HepG2 (cell line): ENCODE results near the gene MYORG. TPM values are rescaled to one million over a fixed set of nuclear protein-coding genes. Genes with fewer than 3 reads are reported as not detected.
A peak's percentile ranks its signal among the peaks of the same experiment; 100 is the strongest.

Source experiments
- ATF7 ChIP-seq, 2 experiments: fragments of 450-650 bp in 1 of 2; sonication (generic) in 1 of 2; formaldehyde crosslinking in 1 of 2; IDR thresholded peaks; 2 replicates each; pipeline versions ENCODE4 v1.4.0 to v1.6.1; 2016 to 2020; ENCODE audit warnings: antibody characterized with exemption in 1 of 2, mild to moderate bottlenecking in 1 of 2, missing genetic modification reagents in 1 of 2
- BCL6 ChIP-seq: IDR thresholded peaks from 2 replicates; pipeline ENCODE4 v1.6.1; 2016; ENCODE audit warnings: missing genetic modification reagents, missing compliant biosample characterization
- ELF3 ChIP-seq: IDR thresholded peaks from 2 replicates; pipeline ENCODE4 v1.6.1; 2016; ENCODE audit warnings: missing genetic modification reagents, missing compliant biosample characterization
- HDAC2 ChIP-seq: sonication (generic); formaldehyde crosslinking; IDR thresholded peaks from 2 replicates; pipeline ENCODE4 v1.4.0; 2020; ENCODE audit warnings: missing genetic modification reagents
- HMGXB4 ChIP-seq, 2 experiments: sonication (generic) in 1 of 2; formaldehyde crosslinking in 1 of 2; IDR thresholded peaks; 2 replicates each; pipeline versions ENCODE4 v1.4.0 to v1.6.1; 2018 to 2020; ENCODE audit warnings: missing genetic modification reagents in 2 of 2, borderline replicate concordance in 1 of 2, low read depth in 1 of 2, mild to moderate bottlenecking in 1 of 2, missing biosample characterization in 1 of 2
- JUNB ChIP-seq: sonication (generic); formaldehyde crosslinking; IDR thresholded peaks from 2 replicates; pipeline ENCODE4 v1.8.0; 2022; ENCODE audit warnings: missing genetic modification reagents, mild to moderate bottlenecking, borderline replicate concordance
- LBX2 ChIP-seq: sonication (generic); formaldehyde crosslinking; IDR thresholded peaks from 2 replicates; pipeline ENCODE4 v1.5.0; 2020; ENCODE audit warnings: missing genetic modification reagents, mild to moderate bottlenecking, borderline replicate concordance
- MIXL1 ChIP-seq: IDR thresholded peaks from 2 replicates; pipeline ENCODE4 v1.6.1; 2016
- NONO ChIP-seq, 2 experiments: fragments of 450-650 bp in 1 of 2; sonication (generic) in 1 of 2; formaldehyde crosslinking in 1 of 2; IDR thresholded peaks in 1 of 2; conservative IDR thresholded peaks in 1 of 2; 2 replicates each; pipeline versions ENCODE4 v1.6.1 to v1.8.0; 2017 to 2022; ENCODE audit warnings: mild to moderate bottlenecking in 1 of 2, missing genetic modification reagents in 1 of 2, moderate library complexity in 1 of 2
- PCBP1 ChIP-seq: fragments of 200-400 bp; formaldehyde crosslinking; IDR thresholded peaks from 2 replicates; pipeline ENCODE4 v1.6.1; 2017; ENCODE audit warnings: mild to moderate bottlenecking, low read depth, low read length, borderline replicate concordance
- PRDM15 ChIP-seq: sonication (generic); formaldehyde crosslinking; IDR thresholded peaks from 2 replicates; pipeline ENCODE4 v1.4.0; 2020; ENCODE audit warnings: missing genetic modification reagents
- ZBTB10 ChIP-seq: sonication (generic); formaldehyde crosslinking; IDR thresholded peaks from 2 replicates; pipeline ENCODE4 v1.4.0; 2020; ENCODE audit warnings: missing genetic modification reagents, borderline replicate concordance
- ZMYM3 ChIP-seq: sonication (generic); formaldehyde crosslinking; IDR thresholded peaks from 2 replicates; pipeline ENCODE4 v1.5.1; 2020; ENCODE audit warnings: mild to moderate bottlenecking, missing genetic modification reagents
- ZNF3 ChIP-seq: IDR thresholded peaks from 2 replicates; pipeline ENCODE4 v1.7.0; 2017; ENCODE audit warnings: inconsistent platforms
- polyA plus RNA-seq, 8 experiments: library from polyadenylated mRNA; depleted of rRNA in 3 of 8; stranded (reverse) in 7 of 8; unstranded in 1 of 8; fragments of >200 nt; fragmentation: Illumina TruSeq in 4 of 8; extraction: Trizol in 4 of 8; gene quantifications; 2 replicates each; pipeline versions ENCODE4 v1.2.1 to v1.2.3, GENCODE V29; 2011 to 2016; ENCODE audit warnings: low read depth in 4 of 8, missing spikeins in 1 of 8, mixed read lengths in 1 of 8; ENCODE audit not compliant: insufficient read depth in 1 of 8
- total RNA-seq, 5 experiments: library from RNA; depleted of rRNA; stranded (reverse); fragments of >200 nt; fragmentation: Illumina TruSeq; extraction: Trizol; gene quantifications; 2 replicates each; pipeline ENCODE4 v1.2.3, GENCODE V29; 2016; ENCODE audit warnings: low read depth in 1 of 5
- TF ChIP-seq, protein P1 (sequence below): IDR thresholded peaks from 2 replicates; pipeline ENCODE4 v1.6.1; 2016; ENCODE audit warnings: low read depth, control low read depth
- TF ChIP-seq, protein P2 (sequence below): sonication (generic); formaldehyde crosslinking; IDR thresholded peaks from 2 replicates; pipeline ENCODE4 v1.8.1; 2023; ENCODE audit warnings: missing genetic modification reagents, mild to moderate bottlenecking, borderline replicate concordance
- TF ChIP-seq, protein P3 (sequence below): sonication (generic); formaldehyde crosslinking; IDR thresholded peaks from 2 replicates; pipeline ENCODE4 v1.8.1; 2023; ENCODE audit warnings: mild to moderate bottlenecking, missing genetic modification reagents, borderline replicate concordance

Gene MYORG
- total and polyA plus RNA-seq, 2 of the 13 experiments (the other 11 are each of a cell fraction or from before 2014, with no cell fraction given), result 11.1 to 22.4 TPM

GRCh38 chr9:34413231-34413852 lies 36.6 kb upstream of the MYORG start (continued):
- peak; percentile 11; the same call in 1 of the 2 replicates for TF ChIP-seq BCL6 (CRISPR knock-in tag)
- no peak for TF ChIP-seq HMGXB4 (CRISPR knock-in tag; IDR thresholded peaks at IDR 0.05; ENCODE audit: borderline replicate concordance in 1 of 2, low read depth in 1 of 2)
- no peak for TF ChIP-seq ZBTB10 (CRISPR knock-in tag)
- no peak for TF ChIP-seq ZNF3 (CRISPR knock-in tag)
- peak; percentile 34; the same call in 1 of the 2 replicates for TF ChIP-seq HDAC2 (CRISPR knock-in tag)
- TF ChIP-seq, protein P1, sequence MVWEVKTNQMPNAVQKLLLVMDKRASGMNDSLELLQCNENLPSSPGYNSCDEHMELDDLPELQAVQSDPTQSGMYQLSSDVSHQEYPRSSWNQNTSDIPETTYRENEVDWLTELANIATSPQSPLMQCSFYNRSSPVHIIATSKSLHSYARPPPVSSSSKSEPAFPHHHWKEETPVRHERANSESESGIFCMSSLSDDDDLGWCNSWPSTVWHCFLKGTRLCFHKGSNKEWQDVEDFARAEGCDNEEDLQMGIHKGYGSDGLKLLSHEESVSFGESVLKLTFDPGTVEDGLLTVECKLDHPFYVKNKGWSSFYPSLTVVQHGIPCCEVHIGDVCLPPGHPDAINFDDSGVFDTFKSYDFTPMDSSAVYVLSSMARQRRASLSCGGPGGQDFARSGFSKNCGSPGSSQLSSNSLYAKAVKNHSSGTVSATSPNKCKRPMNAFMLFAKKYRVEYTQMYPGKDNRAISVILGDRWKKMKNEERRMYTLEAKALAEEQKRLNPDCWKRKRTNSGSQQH (CRISPR knock-in tag), result 0 out of 2 replicates have a peak, but pooled peaks have one; percentile 48
- TF ChIP-seq, protein P2, sequence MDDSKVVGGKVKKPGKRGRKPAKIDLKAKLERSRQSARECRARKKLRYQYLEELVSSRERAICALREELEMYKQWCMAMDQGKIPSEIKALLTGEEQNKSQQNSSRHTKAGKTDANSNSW (CRISPR knock-in tag), result no peak
- TF ChIP-seq ELF3 (CRISPR knock-in tag), result 0 out of 2 replicates have a peak, but pooled peaks have one; percentile 41
- 0 out of 2 replicates have a peak, but pooled peaks have one; percentile 50 for TF ChIP-seq JUNB
- TF ChIP-seq MIXL1 (CRISPR knock-in tag), result 0 out of 2 replicates have a peak, but pooled peaks have one; percentile 58
- TF ChIP-seq PCBP1, result no peak
- TF ChIP-seq ZMYM3 (CRISPR knock-in tag), result no peak
- TF ChIP-seq LBX2 (CRISPR knock-in tag), result no peak
- TF ChIP-seq ATF7 (IDR thresholded peaks at IDR 0.05), result no peak
- no peak for TF ChIP-seq ATF7 (CRISPR knock-in tag; IDR thresholded peaks at IDR 0.05)
- no peak for TF ChIP-seq PRDM15
- TF ChIP-seq NONO (IDR thresholded peaks at IDR 0.05), result no peak
- no peak for TF ChIP-seq NONO (CRISPR knock-in tag; conservative IDR thresholded peaks at IDR 0.05)
- TF ChIP-seq, protein P3, sequence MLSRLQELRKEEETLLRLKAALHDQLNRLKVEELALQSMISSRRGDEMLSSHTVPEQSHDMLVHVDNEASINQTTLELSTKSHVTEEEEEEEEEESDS, result no peak
